GM21447 (cell line): ENCODE measurements around the gene CDKN2AIP.

Experiments used
- ATAC-seq: cut with Tn5 transposase; IDR thresholded peaks from one replicate; pipeline ENCODE4 v1.9.1; 2021; ENCODE audit not compliant: unreplicated experiment

The CDKN2AIP gene

DNA sequence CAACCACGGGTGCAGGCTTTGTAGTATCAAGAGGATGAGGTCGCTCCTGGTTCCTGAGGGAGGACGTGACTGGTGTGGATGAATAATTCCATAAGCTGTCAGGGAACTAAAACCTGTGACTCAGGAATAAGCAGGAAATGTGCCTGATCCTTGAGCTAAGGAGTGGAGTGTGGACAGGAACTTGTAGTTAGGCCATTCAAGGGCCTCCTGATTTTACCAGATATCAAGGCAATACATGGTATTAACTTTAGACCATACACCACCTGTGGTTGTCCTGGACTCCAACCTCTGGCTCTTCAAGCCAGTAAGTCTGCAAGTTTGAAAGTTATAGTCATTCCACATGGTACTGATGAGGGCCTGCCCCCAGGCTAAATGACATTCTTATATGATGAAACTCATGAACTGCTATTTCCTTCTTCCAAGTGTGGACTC, 48.4 kb downstream of the CDKN2AIP start:
- ATAC-seq, result no peak

DNA sequence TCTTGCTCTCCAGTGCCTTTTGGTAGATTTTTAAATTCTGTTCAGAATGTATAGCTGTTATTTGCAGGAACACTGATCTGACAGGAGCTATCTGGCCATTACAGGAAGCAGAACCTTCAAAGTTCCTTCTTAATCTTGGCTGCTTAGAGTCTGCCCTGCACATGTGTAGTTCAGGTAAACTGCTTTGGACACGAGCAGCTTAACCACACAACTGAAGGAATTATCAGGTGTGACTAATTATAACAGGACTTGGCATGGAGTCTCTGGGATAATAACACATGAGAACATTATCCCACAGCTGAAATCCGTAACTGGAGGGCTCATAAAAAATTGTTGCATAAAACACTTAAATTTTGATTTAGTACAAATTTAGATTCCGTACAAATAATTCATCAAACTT, 48.8 kb downstream of the CDKN2AIP start:
- ATAC-seq, result no peak

- ATAC-seq, result no peak
These were observed 50.7 kb downstream of the CDKN2AIP start for GRCh38 chr4:183495184-183495583.
